Heart right ventricle (tissue), 16 donors: Measurements from ENCODE around the gene ZBED1. TPM values are rescaled to one million over a fixed set of nuclear protein-coding genes. Genes with fewer than 3 reads are reported as not detected.
"Not testable (repeated sequence)": the region's sequence is repeated elsewhere in the genome, so short reads cannot be mapped to it uniquely, and the experiment has no call there.

ENCODE experiments used
- ATAC-seq, 8 donors: fragments of 200-7000 bp; cut with Tn5 transposase; one replicate each; pipeline ENCODE4 v1.9.1; 2020; ENCODE audit warnings: mild to moderate bottlenecking in 8 of 8, moderate library complexity in 8 of 8, moderate number of reproducible peaks in 1 of 8
- DNase-seq, 2 donors: peaks; one replicate each; pipeline ENCODE4 v3.0.0-alpha.2; 2020
- H3K27ac ChIP-seq, 10 donors: fragments of 200-600 bp; sonication (generic) in 2 of 10; one replicate each; pipeline versions ENCODE4 v1.5.0 to v1.8.0; 2020 to 2022; ENCODE audit warnings: mild to moderate bottlenecking in 3 of 10
- H3K27me3 ChIP-seq, 7 donors: fragments of 200-600 bp; one replicate each; pipeline ENCODE4 v1.8.0; 2021 to 2022; ENCODE audit warnings: mild to moderate bottlenecking in 2 of 7
- H3K36me3 ChIP-seq, 9 donors: fragments of 200-600 bp; sonication (generic) in 1 of 9; one replicate each; pipeline versions ENCODE4 v1.5.0 to v1.8.0; 2020 to 2022; ENCODE audit warnings: mild to moderate bottlenecking in 2 of 9
- H3K4me1 ChIP-seq, 9 donors: fragments of 200-600 bp; sonication (generic) in 1 of 9; one replicate each; pipeline versions ENCODE4 v1.5.0 to v1.8.0; 2020 to 2022; ENCODE audit warnings: mild to moderate bottlenecking in 4 of 9
- H3K4me3 ChIP-seq, 10 donors: fragments of 200-600 bp; sonication (generic) in 2 of 10; one replicate each; pipeline versions ENCODE4 v1.5.0 to v1.8.0; 2020 to 2022; ENCODE audit warnings: mild to moderate bottlenecking in 7 of 10, moderate library complexity in 2 of 10
- H3K9me3 ChIP-seq, 11 donors: fragments of 200-600 bp in 10 of 11; sonication (generic) in 2 of 11; one replicate each; pipeline versions ENCODE4 v1.5.0 to v1.8.0; 2013 to 2022; ENCODE audit warnings: mild to moderate bottlenecking in 2 of 11, control low read depth in 1 of 11, moderate library complexity in 1 of 11
- WGBS, 2 donors: extraction: QIAGEN DNeasy Blood & Tissue Kit; methylation state at CpG; one replicate each; pipeline ENCODE4 v1.1.7; 2013; ENCODE audit warnings: inconsistent platforms in 1 of 2; 5-methylcytosine and 5-hydroxymethylcytosine counted together
- intact Hi-C, 10 donors: fragments of 100-400 bp; cut with DNase I; formaldehyde crosslinking; loops; one replicate each; pipeline versions ENCODE4 v1.11.1 to v1.14.2; 2022
- polyA plus RNA-seq, 2 donors: library from polyadenylated mRNA; stranded (reverse); fragments of 200-250 nt; gene quantifications; one replicate each; pipeline ENCODE4 v1.2.3, GENCODE V29; 2013
- total RNA-seq, 10 donors: library from RNA; stranded (reverse); fragmentation: NEBNext Ultra II Directional in 3 of 10; extraction: Animal tissue kit (Norgen Biotek cat#: 25700) in 3 of 10; gene quantifications; one replicate each; pipeline versions ENCODE4 v1.2.1 to v1.2.4, GENCODE V29; 2021 to 2023
- TF ChIP-seq, protein P1 (sequence below), 9 donors: fragments of 200-600 bp; sonication (generic) in 2 of 9; IDR thresholded peaks; one replicate each; pipeline versions ENCODE4 v1.5.0 to v1.8.0; 2021 to 2022; ENCODE audit warnings: antibody characterized with exemption in 9 of 9, mild to moderate bottlenecking in 5 of 9, moderate library complexity in 1 of 9
- donor health status: Arrhythmogenic right ventricular cardiomyopathy.
- donor health status: ischemic (EF 13 %, LVEDD 7.1; RV severe dilation, severe dysfunction).
- donor health status: healthy with polysubstance abuse.
- donor health status: DM: no; HTN: yes; CAD: no.
- donor health status: DM: no; HTN: no; CAD: no.
- donor health status: ischemic (EF 25% LVEDD 6.9; RV normal size, moderate dysfunction).
- donor health status: ischemic (EF 25% LVEDD 5.7; RV mildly dilated, moderate dysfunction).
- donor health status: healthy.
- donor health status: DM: yes; HTN: yes; CAD: no.
- donor health status: Ischemic cardiomyopathy.
- donor health status: ischemic (EF 35%, LVEDD 5.7; RV mildly dilated, moderate dysfunction).
- donor health status: nonischemic (EF 11% LVEDD 7.7; RV severe dilation, severe dysfunction).
- donor health status: DM: yes; HTN: yes; CAD: no.
- donor health status: PGD.
- donor health status: ischemic (EF 29% LVEDD 5.4; RV normal size, mild dysfunction).
- donor health status: nonischemic (EF 23%, LVEDD 6.1; RV moderate dilation, normal function).

Gene ZBED1
- total and polyA plus RNA-seq, 12 donors: 19.0 to 60.8 (median 53.1) TPM

DNA sequence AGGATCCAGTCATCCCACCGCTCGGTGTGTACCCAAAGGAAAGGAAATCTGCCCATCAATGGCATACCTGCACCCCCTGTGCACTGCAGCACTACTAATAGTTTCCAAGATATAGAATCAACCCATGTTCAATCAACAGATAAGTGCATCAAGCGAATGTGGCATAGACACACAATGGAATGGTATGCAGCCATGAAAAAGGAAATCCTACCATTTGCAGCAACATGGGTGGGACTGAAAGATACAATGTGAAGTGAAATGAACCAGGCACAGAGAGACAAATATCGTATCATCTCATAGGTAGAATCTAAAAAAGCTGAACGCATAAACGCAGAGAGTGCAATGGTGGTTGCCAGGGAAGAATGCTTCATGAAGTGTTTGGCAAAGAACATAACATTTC, 42.5 kb downstream of the ZBED1 start:
- WGBS, 2 donors: 89 to 92% methylated on average over 6 of the region's 6 CpGs
- no peak for ATAC-seq
- intact Hi-C loops: no loop called here
- H3K4me3 ChIP-seq: no peak overlapping the region
- no peak for DNase-seq
- H3K36me3 ChIP-seq: peaks cover 0 to 4% (median 0%) of the 10 kb centered on the region in 9 donors
- H3K4me1 ChIP-seq: peaks cover 0 to 16% (median 0%) of the 10 kb centered on the region in 9 donors
- TF ChIP-seq, protein P1, sequence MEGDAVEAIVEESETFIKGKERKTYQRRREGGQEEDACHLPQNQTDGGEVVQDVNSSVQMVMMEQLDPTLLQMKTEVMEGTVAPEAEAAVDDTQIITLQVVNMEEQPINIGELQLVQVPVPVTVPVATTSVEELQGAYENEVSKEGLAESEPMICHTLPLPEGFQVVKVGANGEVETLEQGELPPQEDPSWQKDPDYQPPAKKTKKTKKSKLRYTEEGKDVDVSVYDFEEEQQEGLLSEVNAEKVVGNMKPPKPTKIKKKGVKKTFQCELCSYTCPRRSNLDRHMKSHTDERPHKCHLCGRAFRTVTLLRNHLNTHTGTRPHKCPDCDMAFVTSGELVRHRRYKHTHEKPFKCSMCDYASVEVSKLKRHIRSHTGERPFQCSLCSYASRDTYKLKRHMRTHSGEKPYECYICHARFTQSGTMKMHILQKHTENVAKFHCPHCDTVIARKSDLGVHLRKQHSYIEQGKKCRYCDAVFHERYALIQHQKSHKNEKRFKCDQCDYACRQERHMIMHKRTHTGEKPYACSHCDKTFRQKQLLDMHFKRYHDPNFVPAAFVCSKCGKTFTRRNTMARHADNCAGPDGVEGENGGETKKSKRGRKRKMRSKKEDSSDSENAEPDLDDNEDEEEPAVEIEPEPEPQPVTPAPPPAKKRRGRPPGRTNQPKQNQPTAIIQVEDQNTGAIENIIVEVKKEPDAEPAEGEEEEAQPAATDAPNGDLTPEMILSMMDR (IDR thresholded peaks at IDR 0.05): no peak
- peaks cover 0 to 3% (median 0%) of the 10 kb centered on the region in 11 donors for H3K9me3 ChIP-seq
- H3K27ac ChIP-seq: no peak overlapping the region
- H3K27me3 ChIP-seq: no peaks in the 10 kb centered on the region

DNA sequence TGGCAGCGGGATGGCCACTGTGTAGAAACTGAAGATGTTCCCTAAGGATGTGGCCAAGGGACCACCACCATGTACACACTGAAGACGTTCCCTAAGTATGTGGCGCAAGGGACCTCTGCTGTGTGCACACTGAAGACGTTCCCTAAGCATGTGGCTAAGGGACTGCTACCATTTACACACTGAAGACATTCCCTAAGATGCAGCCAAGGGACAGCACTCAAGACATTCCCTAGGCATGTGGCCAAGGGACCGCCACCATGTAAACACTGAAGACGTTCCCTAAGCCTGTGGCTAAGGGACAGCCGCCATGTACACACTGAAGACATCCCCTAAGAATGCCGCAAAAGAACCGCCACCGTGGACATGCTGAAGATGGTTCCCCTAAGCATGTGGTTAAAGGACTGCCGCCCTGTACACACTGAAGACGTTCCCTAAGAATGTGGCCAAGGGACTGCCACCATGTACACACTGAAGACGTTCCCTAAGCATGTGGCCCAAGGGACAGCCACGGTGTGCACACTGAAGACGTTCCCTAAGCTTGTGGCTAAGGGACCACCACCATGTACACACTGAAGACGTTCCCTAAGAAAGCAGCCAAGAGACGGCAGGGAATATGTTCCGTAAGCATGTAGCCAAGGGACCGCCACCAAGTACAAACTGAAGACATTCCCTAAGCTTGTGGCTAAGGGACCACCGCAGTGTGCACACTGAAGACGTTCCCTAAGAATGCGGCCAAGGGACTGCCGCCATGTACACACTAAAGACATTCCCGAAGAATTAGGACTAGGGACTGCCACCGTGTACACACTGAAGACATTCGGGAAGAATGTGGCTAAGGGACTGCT, 43.3 kb downstream of the ZBED1 start:
- Histone ChIP-seq H3K27me3 (no peaks in the 10 kb centered on the region), H3K4me3 (no peak overlapping the region), H3K9me3 (peaks cover 0 to 3% (median 0%) of the 10 kb centered on the region in 11 donors), H3K27ac (no peak overlapping the region), H3K36me3 (peaks cover 0 to 4% (median 0%) of the 10 kb centered on the region in 9 donors), H3K4me1 (peaks cover 0 to 12% (median 0%) of the 10 kb centered on the region in 9 donors)
- ATAC-seq (no peak), DNase-seq (no peak)
- TF ChIP-seq, protein P1 (IDR thresholded peaks at IDR 0.05): no peak
- intact Hi-C loops: no loop called here
- 91 to 92% methylated on average over 26 of the region's 26 CpGs for WGBS, 2 donors

DNA sequence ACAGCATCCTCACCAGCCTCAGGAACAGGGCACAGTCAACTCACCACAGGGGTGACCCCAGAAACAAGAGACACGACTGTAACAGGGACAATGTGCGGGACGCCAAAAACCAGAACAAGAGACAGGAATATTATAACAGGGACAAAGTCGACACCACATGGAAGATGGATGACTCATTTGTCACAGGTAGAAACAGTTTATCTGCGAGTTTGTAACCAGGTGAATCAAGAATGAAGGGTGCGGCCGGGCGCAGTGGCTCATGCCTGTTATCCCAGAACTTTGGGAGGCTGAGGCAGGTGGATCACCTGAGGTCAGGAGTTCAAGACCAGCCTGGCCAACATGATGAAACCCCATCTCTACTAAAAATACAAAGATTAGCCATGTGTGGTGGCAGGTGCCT, 44.7 kb downstream of the ZBED1 start:
- H3K9me3 ChIP-seq, intact Hi-C loops, ATAC-seq, H3K4me1 ChIP-seq, H3K36me3 ChIP-seq, H3K4me3 ChIP-seq, H3K27me3 ChIP-seq, H3K27ac ChIP-seq, DNase-seq: not testable (repeated sequence)
- WGBS, 2 donors: 96% methylated on average over 8 of the region's 8 CpGs

DNA sequence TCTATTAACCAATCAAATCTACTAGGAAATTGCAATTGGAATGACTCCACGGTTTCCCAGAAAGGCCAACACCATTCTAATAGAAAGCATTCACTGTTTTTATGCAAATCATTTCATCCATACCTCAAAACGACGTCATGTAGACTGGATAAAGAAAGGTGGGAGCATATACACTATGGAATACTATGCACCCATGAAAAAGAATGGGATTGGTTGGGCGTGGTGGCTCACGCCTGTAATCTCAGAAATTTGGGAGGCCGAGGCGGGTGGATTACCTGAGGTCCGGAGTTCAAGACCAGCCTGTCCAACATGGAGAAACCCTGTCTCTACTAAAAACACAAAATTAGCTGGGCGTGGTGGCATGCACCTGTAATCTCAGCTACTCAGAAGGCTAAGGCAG, 46.2 kb downstream of the ZBED1 start:
- H3K27ac ChIP-seq, H3K36me3 ChIP-seq, H3K4me3 ChIP-seq, ATAC-seq, intact Hi-C loops, H3K9me3 ChIP-seq, DNase-seq, H3K27me3 ChIP-seq: not testable (repeated sequence)
- 92 to 93% methylated on average over 9 of the region's 9 CpGs for WGBS, 2 donors
- H3K4me1 ChIP-seq: peaks cover 0 to 12% (median 0%) of the 10 kb centered on the region in 9 donors

DNA sequence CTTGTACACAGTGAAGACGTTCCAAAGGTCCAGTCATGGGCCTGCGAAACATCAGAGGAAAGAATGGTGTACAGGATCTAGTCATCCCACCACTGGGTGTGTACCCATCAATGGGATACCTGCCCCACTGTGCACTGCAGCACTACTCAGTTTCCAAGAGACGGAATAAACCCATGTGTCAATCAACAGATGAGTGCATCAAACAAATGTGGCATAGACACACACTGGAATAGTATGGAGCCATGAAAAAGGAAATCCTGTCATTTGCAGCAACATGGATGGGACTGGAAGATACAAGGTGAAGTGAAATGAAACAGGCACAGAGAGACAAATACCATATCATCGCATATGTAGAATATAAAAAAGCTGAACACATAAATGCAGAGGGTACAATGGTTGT, 48.0 kb downstream of the ZBED1 start:
- WGBS, 2 donors: 96 to 97% methylated on average over 4 of the region's 4 CpGs
- ATAC-seq: no peak
- Histone ChIP-seq H3K36me3 (peaks cover 0 to 4% (median 0%) of the 10 kb centered on the region in 9 donors), H3K9me3 (peaks cover 0 to 4% (median 0%) of the 10 kb centered on the region in 11 donors), H3K27ac (no peak overlapping the region), H3K4me1 (peaks cover 0 to 12% (median 0%) of the 10 kb centered on the region in 9 donors), H3K4me3 (no peak overlapping the region), H3K27me3 (no peaks in the 10 kb centered on the region)
- intact Hi-C loops: no loop called here
- no peak for DNase-seq
- TF ChIP-seq, protein P1 (IDR thresholded peaks at IDR 0.05): no peak
